ENCODE data around the gene OR1L8.
"Not testable (repeated sequence)": the region's sequence is repeated elsewhere in the genome, so short reads cannot be mapped to it uniquely, and the experiment has no call there.

Gene OR1L8

DNA sequence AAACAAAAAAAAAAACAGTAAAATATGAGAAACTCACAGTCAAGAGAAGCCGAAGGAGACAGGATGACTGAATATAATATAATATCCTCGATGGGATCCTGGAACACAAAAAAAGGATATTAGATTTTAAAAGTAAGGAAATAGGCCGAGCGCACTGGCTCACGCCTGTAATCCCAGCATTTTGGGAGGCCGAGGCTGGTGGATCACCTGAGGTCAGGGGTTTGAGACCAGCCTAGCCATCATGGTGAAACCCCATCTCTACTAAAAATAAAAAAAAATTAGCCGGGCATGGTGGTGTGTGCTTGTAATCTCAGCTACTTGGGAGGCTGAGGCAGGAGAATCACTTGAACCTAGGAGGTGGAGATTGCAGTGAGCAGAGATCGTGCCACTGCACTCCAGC, at the start of gene OR1L8:
Gene OR1L8, minus strand, starts transcription at position 101 of the 400 bp plus-strand sequence. CDS start 14,907 bp downstream, outside the sequence.
- H3K27ac ChIP-seq (ENCODE audit: low read depth, low read length); H3K36me3 ChIP-seq (ENCODE audit: control insufficient read depth in 5 of 5, insufficient read depth in 5 of 5, low read length in 5 of 5); H3K9ac ChIP-seq (ENCODE audit: low read length in 5 of 5); H3K4me3 ChIP-seq (ENCODE audit: low read depth in 1 of 5, low read length in 5 of 5); H3K4me1 ChIP-seq (ENCODE audit: control insufficient read depth in 5 of 5, insufficient read depth in 5 of 5, low read length in 5 of 5); H3K27me3 ChIP-seq (ENCODE audit: control insufficient read depth in 5 of 5, insufficient read depth in 4 of 5, low read length in 5 of 5); H3K9me3 ChIP-seq (ENCODE audit: control insufficient read depth in 5 of 5, low read length in 5 of 5): not testable (repeated sequence)

GRCh38 chr9:122619996-122620395, 36.8 kb upstream of the OR1L8 start:
- no peaks in the 10 kb centered on the region for H3K4me1 ChIP-seq (ENCODE audit: control insufficient read depth in 5 of 5, insufficient read depth in 5 of 5, low read length in 5 of 5)
- H3K9me3 ChIP-seq (ENCODE audit: control insufficient read depth in 5 of 5, low read length in 5 of 5), result peaks cover 0 to 3% (median 3%) of the 10 kb centered on the region in 5 donors
- no peaks in the 10 kb centered on the region for H3K27me3 ChIP-seq (ENCODE audit: control insufficient read depth in 5 of 5, insufficient read depth in 4 of 5, low read length in 5 of 5)
- H3K4me3 ChIP-seq (ENCODE audit: low read depth in 1 of 5, low read length in 5 of 5), result no peak overlapping the region
- no peak overlapping the region for H3K27ac ChIP-seq (ENCODE audit: low read depth, low read length)
- H3K9ac ChIP-seq (ENCODE audit: low read length in 5 of 5), result no peak overlapping the region
- no peaks in the 10 kb centered on the region for H3K36me3 ChIP-seq (ENCODE audit: control insufficient read depth in 5 of 5, insufficient read depth in 5 of 5, low read length in 5 of 5)

DNA sequence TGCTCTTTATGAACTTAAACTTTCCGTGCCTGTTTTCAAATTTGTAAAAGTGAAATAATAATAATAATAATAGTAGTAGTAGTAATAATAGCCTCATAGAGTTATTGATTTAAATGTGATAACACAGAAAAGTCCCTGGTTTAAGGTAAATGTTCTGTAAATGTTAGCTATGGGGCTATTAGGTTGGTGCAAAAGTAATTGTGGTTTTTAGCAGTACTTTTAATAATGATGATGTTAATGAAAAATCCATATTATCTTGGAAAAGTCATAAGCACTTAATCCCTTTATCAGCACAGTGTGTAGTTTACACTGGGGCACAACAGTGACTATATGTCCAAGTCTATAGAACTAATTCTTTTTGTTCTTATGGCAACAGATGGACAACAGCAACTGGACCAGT, 31.2 kb upstream of the OR1L8 start, which contains the start of gene OR1Q1:
Gene OR1Q1, plus strand, starts transcription at position 377 of the 400 bp plus-strand sequence. Its CDS starts 0 bp downstream, at position 377.
- no peak within 1 kb of the TSS for H3K27ac ChIP-seq (ENCODE audit: low read depth, low read length)
- H3K9me3 ChIP-seq (ENCODE audit: control insufficient read depth in 5 of 5, low read length in 5 of 5), result peaks cover 0 to 4% (median 0%) of the 10 kb centered on the region in 5 donors
- no peaks in the 10 kb centered on the region for H3K4me1 ChIP-seq (ENCODE audit: control insufficient read depth in 5 of 5, insufficient read depth in 5 of 5, low read length in 5 of 5)
- no peak within 1 kb of the TSS for H3K9ac ChIP-seq (ENCODE audit: low read length in 5 of 5)
- H3K36me3 ChIP-seq (ENCODE audit: control insufficient read depth in 5 of 5, insufficient read depth in 5 of 5, low read length in 5 of 5), result no peaks in the 10 kb centered on the region
- no peak within 1 kb of the TSS for H3K4me3 ChIP-seq (ENCODE audit: low read depth in 1 of 5, low read length in 5 of 5)
- H3K27me3 ChIP-seq (ENCODE audit: control insufficient read depth in 5 of 5, insufficient read depth in 4 of 5, low read length in 5 of 5), result no peaks in the 10 kb centered on the region

- no peaks in the 10 kb centered on the region for H3K4me1 ChIP-seq (ENCODE audit: control insufficient read depth in 5 of 5, insufficient read depth in 5 of 5, low read length in 5 of 5)
- no peak overlapping the region for H3K4me3 ChIP-seq (ENCODE audit: low read depth in 1 of 5, low read length in 5 of 5)
- peaks cover 0 to 2% (median 0%) of the 10 kb centered on the region in 5 donors for H3K9me3 ChIP-seq (ENCODE audit: control insufficient read depth in 5 of 5, low read length in 5 of 5)
- H3K9ac ChIP-seq (ENCODE audit: low read length in 5 of 5), result no peak overlapping the region
- H3K27me3 ChIP-seq (ENCODE audit: control insufficient read depth in 5 of 5, insufficient read depth in 4 of 5, low read length in 5 of 5), result no peaks in the 10 kb centered on the region
- H3K27ac ChIP-seq (ENCODE audit: low read depth, low read length), result no peak overlapping the region
- no peaks in the 10 kb centered on the region for H3K36me3 ChIP-seq (ENCODE audit: control insufficient read depth in 5 of 5, insufficient read depth in 5 of 5, low read length in 5 of 5)
Measured at GRCh38 chr9:122609804-122610203, 26.6 kb upstream of the OR1L8 start.

DNA sequence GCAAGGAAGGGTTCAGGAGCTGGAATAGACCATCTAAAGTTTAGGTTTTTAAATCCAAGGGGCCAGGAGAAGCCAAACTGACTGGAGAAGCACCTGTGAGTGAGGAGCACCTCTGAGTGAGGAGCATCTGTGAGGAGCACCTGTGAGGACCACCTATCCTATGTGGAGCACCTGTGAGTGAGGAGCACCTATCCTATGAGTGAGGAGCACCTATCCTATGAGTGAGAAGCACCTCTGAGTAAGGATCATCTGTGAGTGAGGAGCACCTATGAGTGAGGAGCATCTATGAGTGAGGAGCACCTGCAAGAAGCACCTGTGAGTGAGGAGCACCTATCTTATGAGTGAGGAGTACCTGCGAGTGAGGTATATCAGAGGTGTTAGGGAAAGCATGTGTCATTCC, 23.4 kb upstream of the OR1L8 start:
- H3K4me1 ChIP-seq (ENCODE audit: control insufficient read depth in 5 of 5, insufficient read depth in 5 of 5, low read length in 5 of 5), result no peaks in the 10 kb centered on the region

GRCh38 chr9:122605691-122606090, 22.5 kb upstream of the OR1L8 start:
- Histone ChIP-seq H3K27ac (ENCODE audit: low read depth, low read length) (no peak overlapping the region), H3K27me3 (ENCODE audit: control insufficient read depth in 5 of 5, insufficient read depth in 4 of 5, low read length in 5 of 5) (no peaks in the 10 kb centered on the region), H3K4me3 (ENCODE audit: low read depth in 1 of 5, low read length in 5 of 5) (no peak overlapping the region), H3K4me1 (ENCODE audit: control insufficient read depth in 5 of 5, insufficient read depth in 5 of 5, low read length in 5 of 5) (no peaks in the 10 kb centered on the region), H3K9me3 (ENCODE audit: control insufficient read depth in 5 of 5, low read length in 5 of 5) (peaks cover 0 to 5% (median 2%) of the 10 kb centered on the region in 5 donors), H3K36me3 (ENCODE audit: control insufficient read depth in 5 of 5, insufficient read depth in 5 of 5, low read length in 5 of 5) (no peaks in the 10 kb centered on the region), H3K9ac (ENCODE audit: low read length in 5 of 5) (no peak overlapping the region)

More for the DNA sequence above, 23.4 kb upstream of the OR1L8 start:
- Histone ChIP-seq H3K9ac (ENCODE audit: low read length in 5 of 5) (no peak overlapping the region), H3K9me3 (ENCODE audit: control insufficient read depth in 5 of 5, low read length in 5 of 5) (peaks cover 0 to 3% (median 2%) of the 10 kb centered on the region in 5 donors), H3K27ac (ENCODE audit: low read depth, low read length) (no peak overlapping the region), H3K36me3 (ENCODE audit: control insufficient read depth in 5 of 5, insufficient read depth in 5 of 5, low read length in 5 of 5) (no peaks in the 10 kb centered on the region), H3K4me3 (ENCODE audit: low read depth in 1 of 5, low read length in 5 of 5) (no peak overlapping the region), H3K27me3 (ENCODE audit: control insufficient read depth in 5 of 5, insufficient read depth in 4 of 5, low read length in 5 of 5) (no peaks in the 10 kb centered on the region)

DNA sequence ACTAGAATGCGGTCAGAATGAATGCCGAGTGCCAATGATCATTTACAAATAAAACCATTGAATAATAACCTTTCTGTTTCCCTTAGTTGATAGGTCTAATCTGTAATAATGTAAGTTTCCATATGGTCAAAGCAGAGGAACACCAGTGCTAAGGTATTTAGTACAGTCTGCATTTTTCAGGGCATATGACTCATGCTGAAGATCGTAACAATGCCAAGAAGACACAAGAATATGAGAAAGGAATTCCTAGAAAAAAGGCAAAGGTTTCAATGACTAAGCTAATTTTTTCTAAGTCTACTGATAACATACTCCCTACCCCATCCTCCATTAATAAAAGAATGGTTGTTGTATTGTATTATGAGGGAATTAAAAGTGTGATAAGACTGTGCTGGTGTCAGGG, 2.8 kb downstream of the OR1L8 start:
- Histone ChIP-seq H3K4me1 (ENCODE audit: control insufficient read depth in 5 of 5, insufficient read depth in 5 of 5, low read length in 5 of 5) (no peaks in the 10 kb centered on the region), H3K36me3 (ENCODE audit: control insufficient read depth in 5 of 5, insufficient read depth in 5 of 5, low read length in 5 of 5) (peaks cover 0 to 4% (median 0%) of the 10 kb centered on the region in 5 donors), H3K27me3 (ENCODE audit: control insufficient read depth in 5 of 5, insufficient read depth in 4 of 5, low read length in 5 of 5) (no peaks in the 10 kb centered on the region), H3K27ac (ENCODE audit: low read depth, low read length) (no peak overlapping the region), H3K9me3 (ENCODE audit: control insufficient read depth in 5 of 5, low read length in 5 of 5) (no peaks in the 10 kb centered on the region), H3K9ac (ENCODE audit: low read length in 5 of 5) (no peak overlapping the region), H3K4me3 (ENCODE audit: low read depth in 1 of 5, low read length in 5 of 5) (no peak overlapping the region)

GRCh38 chr9:122579874-122580273, 3.3 kb downstream of the OR1L8 start:
- no peak overlapping the region for H3K4me3 ChIP-seq (ENCODE audit: low read depth in 1 of 5, low read length in 5 of 5)

GRCh38 chr9:122572456-122572855, 10.7 kb downstream of the OR1L8 start:
- Histone ChIP-seq H3K27me3 (ENCODE audit: control insufficient read depth in 5 of 5, insufficient read depth in 4 of 5, low read length in 5 of 5) (no peaks in the 10 kb centered on the region), H3K4me1 (ENCODE audit: control insufficient read depth in 5 of 5, insufficient read depth in 5 of 5, low read length in 5 of 5) (no peaks in the 10 kb centered on the region), H3K36me3 (ENCODE audit: control insufficient read depth in 5 of 5, insufficient read depth in 5 of 5, low read length in 5 of 5) (peaks cover 0 to 4% (median 0%) of the 10 kb centered on the region in 5 donors), H3K9ac (ENCODE audit: low read length in 5 of 5) (no peak overlapping the region), H3K9me3 (ENCODE audit: control insufficient read depth in 5 of 5, low read length in 5 of 5) (peaks cover 0 to 2% (median 0%) of the 10 kb centered on the region in 5 donors), H3K4me3 (ENCODE audit: low read depth in 1 of 5, low read length in 5 of 5) (no peak overlapping the region), H3K27ac (ENCODE audit: low read depth, low read length) (no peak overlapping the region)

More at GRCh38 chr9:122579874-122580273, 3.3 kb downstream of the OR1L8 start:
- Histone ChIP-seq H3K36me3 (ENCODE audit: control insufficient read depth in 5 of 5, insufficient read depth in 5 of 5, low read length in 5 of 5) (peaks cover 0 to 4% (median 0%) of the 10 kb centered on the region in 5 donors), H3K4me1 (ENCODE audit: control insufficient read depth in 5 of 5, insufficient read depth in 5 of 5, low read length in 5 of 5) (no peaks in the 10 kb centered on the region), H3K9me3 (ENCODE audit: control insufficient read depth in 5 of 5, low read length in 5 of 5) (no peaks in the 10 kb centered on the region), H3K27me3 (ENCODE audit: control insufficient read depth in 5 of 5, insufficient read depth in 4 of 5, low read length in 5 of 5) (no peaks in the 10 kb centered on the region), H3K9ac (ENCODE audit: low read length in 5 of 5) (no peak overlapping the region), H3K27ac (ENCODE audit: low read depth, low read length) (no peak overlapping the region)

GRCh38 chr9:122567901-122568300, 15.3 kb downstream of the OR1L8 start:
- Histone ChIP-seq H3K9ac (ENCODE audit: low read length in 5 of 5) (no peak overlapping the region), H3K27me3 (ENCODE audit: control insufficient read depth in 5 of 5, insufficient read depth in 4 of 5, low read length in 5 of 5) (no peaks in the 10 kb centered on the region), H3K4me3 (ENCODE audit: low read depth in 1 of 5, low read length in 5 of 5) (no peak overlapping the region), H3K36me3 (ENCODE audit: control insufficient read depth in 5 of 5, insufficient read depth in 5 of 5, low read length in 5 of 5) (no peaks in the 10 kb centered on the region), H3K27ac (ENCODE audit: low read depth, low read length) (no peak overlapping the region), H3K9me3 (ENCODE audit: control insufficient read depth in 5 of 5, low read length in 5 of 5) (peaks cover 0 to 7% (median 0%) of the 10 kb centered on the region in 5 donors), H3K4me1 (ENCODE audit: control insufficient read depth in 5 of 5, insufficient read depth in 5 of 5, low read length in 5 of 5) (no peaks in the 10 kb centered on the region)
